ENCODE data around the gene TSACC. TPM values are rescaled to one million over a fixed set of nuclear protein-coding genes. Genes with fewer than 3 reads are reported as not detected.

The TSACC gene
- total RNA-seq, 1 experiment from 2014 or later, result not detected

DNA sequence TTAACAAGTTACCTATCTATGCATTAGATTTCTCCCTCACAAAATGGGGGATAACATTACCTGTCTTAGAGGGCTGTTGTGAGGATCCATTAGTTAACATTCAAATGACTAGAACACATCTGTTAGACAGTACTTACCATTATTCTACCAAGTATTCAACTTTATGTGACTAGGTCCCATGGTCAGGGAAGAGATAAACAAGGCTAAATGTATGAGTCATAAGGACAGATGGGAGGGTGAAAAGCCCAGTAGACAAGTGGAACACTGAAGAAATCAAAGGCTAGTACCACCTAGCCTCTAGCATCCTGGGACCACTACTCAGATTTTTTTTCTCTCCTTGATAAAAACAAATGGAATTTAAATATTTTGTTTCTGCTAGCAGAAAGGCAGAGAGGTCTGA, 30.2 kb upstream of the TSACC start:
- CTCF ChIA-PET, result no interaction called here
- POLR2A ChIA-PET (ENCODE audit: low non-redundant PET), result no interaction called here
- no peaks in the 10 kb centered on the region for H3K9me3 ChIP-seq (ENCODE audit: low read depth, low read length, poor library complexity, severe bottlenecking)
- peaks cover 77% of the 10 kb centered on the region for H3K36me3 ChIP-seq (ENCODE audit: insufficient read depth, low read length, poor library complexity, severe bottlenecking)
- no peak overlapping the region for H3K4me3 ChIP-seq (ENCODE audit: low read depth, low read length, poor library complexity, severe bottlenecking)
- intact Hi-C loops (cut with micrococcal nuclease; ENCODE audit: unreplicated experiment), result no loop called here
- no peak for DNase-seq (ENCODE audit: low spot score)
- H3K27ac ChIP-seq (ENCODE audit: low read depth, low read length, poor library complexity, severe bottlenecking), result no peak overlapping the region
- no peaks in the 10 kb centered on the region for H3K27me3 ChIP-seq (replicated peaks; ENCODE audit: insufficient read depth, low read depth, low read length, poor library complexity)
- H3K4me1 ChIP-seq (ENCODE audit: insufficient read depth, low read length, poor library complexity, severe bottlenecking), result no peaks in the 10 kb centered on the region
- TF ChIP-seq, protein P1, sequence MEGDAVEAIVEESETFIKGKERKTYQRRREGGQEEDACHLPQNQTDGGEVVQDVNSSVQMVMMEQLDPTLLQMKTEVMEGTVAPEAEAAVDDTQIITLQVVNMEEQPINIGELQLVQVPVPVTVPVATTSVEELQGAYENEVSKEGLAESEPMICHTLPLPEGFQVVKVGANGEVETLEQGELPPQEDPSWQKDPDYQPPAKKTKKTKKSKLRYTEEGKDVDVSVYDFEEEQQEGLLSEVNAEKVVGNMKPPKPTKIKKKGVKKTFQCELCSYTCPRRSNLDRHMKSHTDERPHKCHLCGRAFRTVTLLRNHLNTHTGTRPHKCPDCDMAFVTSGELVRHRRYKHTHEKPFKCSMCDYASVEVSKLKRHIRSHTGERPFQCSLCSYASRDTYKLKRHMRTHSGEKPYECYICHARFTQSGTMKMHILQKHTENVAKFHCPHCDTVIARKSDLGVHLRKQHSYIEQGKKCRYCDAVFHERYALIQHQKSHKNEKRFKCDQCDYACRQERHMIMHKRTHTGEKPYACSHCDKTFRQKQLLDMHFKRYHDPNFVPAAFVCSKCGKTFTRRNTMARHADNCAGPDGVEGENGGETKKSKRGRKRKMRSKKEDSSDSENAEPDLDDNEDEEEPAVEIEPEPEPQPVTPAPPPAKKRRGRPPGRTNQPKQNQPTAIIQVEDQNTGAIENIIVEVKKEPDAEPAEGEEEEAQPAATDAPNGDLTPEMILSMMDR (conservative IDR thresholded peaks at IDR 0.05; ENCODE audit: low read depth, low read length), result no peak
- no peak for TF ChIP-seq EZH2 (IDR thresholded peaks at IDR 0.05; ENCODE audit: borderline replicate concordance, low read depth, low read length, poor library complexity, severe bottlenecking)
- no TSS peak for BruUV-seq (replicated peaks)

DNA sequence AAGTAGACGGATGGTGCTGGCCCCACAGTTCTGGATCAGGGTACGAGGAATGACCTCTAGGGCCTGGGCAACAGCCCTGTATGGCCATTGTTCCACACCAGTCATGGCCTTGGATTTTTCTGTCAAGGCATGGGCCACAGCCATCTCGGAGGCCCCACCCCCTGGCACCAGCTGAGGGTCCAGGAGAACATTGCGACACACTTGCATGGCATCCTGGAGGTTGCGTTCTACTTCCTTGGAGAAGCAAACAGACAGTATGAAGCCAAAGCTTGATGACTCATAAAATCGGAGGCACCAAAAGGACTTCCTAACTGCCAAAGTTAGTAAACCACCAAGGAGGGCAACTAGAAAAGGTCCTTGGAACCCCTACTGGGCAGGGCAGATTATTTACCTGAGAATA, 27.4 kb upstream of the TSACC start:
- intact Hi-C loops (cut with micrococcal nuclease; ENCODE audit: unreplicated experiment), result loop anchor here (10.0 kb wide), 2 partner anchors 166 to 386 kb away; no protein-coding TSS in a partner anchor
- Histone ChIP-seq H3K27ac (ENCODE audit: low read depth, low read length, poor library complexity, severe bottlenecking) (no peak overlapping the region), H3K27me3 (replicated peaks; ENCODE audit: insufficient read depth, low read depth, low read length, poor library complexity) (no peaks in the 10 kb centered on the region), H3K36me3 (ENCODE audit: insufficient read depth, low read length, poor library complexity, severe bottlenecking) (peaks cover 89% of the 10 kb centered on the region), H3K4me1 (ENCODE audit: insufficient read depth, low read length, poor library complexity, severe bottlenecking) (no peaks in the 10 kb centered on the region), H3K9me3 (ENCODE audit: low read depth, low read length, poor library complexity, severe bottlenecking) (no peaks in the 10 kb centered on the region), H3K4me3 (ENCODE audit: low read depth, low read length, poor library complexity, severe bottlenecking) (no peak overlapping the region)
- TF ChIP-seq, protein P1 (conservative IDR thresholded peaks at IDR 0.05; ENCODE audit: low read depth, low read length), result no peak
- TF ChIP-seq EZH2 (IDR thresholded peaks at IDR 0.05; ENCODE audit: borderline replicate concordance, low read depth, low read length, poor library complexity, severe bottlenecking), result no peak
- DNase-seq (ENCODE audit: low spot score), result no peak
- CTCF ChIA-PET, result no interaction called here
- POLR2A ChIA-PET (ENCODE audit: low non-redundant PET), result no interaction called here
- BruUV-seq (replicated peaks), result no TSS peak

DNA sequence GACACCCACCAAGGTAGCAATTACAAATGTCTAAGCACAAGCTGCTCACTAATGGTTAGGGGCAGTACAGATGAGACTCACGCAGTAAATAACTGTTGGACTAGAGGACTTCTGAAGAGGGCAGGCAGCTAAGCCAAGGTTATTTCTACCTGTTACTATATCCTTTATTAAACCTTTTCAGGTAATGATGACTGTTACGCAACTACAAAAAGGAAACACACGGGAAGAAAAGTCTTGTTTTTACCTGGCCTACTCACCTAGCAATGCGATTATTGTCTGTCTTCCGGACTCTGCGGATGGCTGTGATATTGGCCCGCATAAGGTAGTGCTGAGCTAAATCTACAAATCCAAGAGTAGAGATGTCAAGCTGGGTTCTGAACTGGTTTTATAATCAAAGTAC, 21.4 kb upstream of the TSACC start:
- Histone ChIP-seq H3K4me1 (ENCODE audit: insufficient read depth, low read length, poor library complexity, severe bottlenecking) (no peaks in the 10 kb centered on the region), H3K36me3 (ENCODE audit: insufficient read depth, low read length, poor library complexity, severe bottlenecking) (peaks cover 99% of the 10 kb centered on the region), H3K9me3 (ENCODE audit: low read depth, low read length, poor library complexity, severe bottlenecking) (no peaks in the 10 kb centered on the region), H3K4me3 (ENCODE audit: low read depth, low read length, poor library complexity, severe bottlenecking) (no peak overlapping the region), H3K27me3 (replicated peaks; ENCODE audit: insufficient read depth, low read depth, low read length, poor library complexity) (no peaks in the 10 kb centered on the region), H3K27ac (ENCODE audit: low read depth, low read length, poor library complexity, severe bottlenecking) (no peak overlapping the region)
- POLR2A ChIA-PET (ENCODE audit: low non-redundant PET), result interaction anchor here (0.7 kb wide), 1 partner anchor 16 kb away, joined by 5 read pairs; no protein-coding TSS in a partner anchor
- CTCF ChIA-PET, result no interaction called here
- TF ChIP-seq, protein P1 (conservative IDR thresholded peaks at IDR 0.05; ENCODE audit: low read depth, low read length), result no peak
- TF ChIP-seq EZH2 (IDR thresholded peaks at IDR 0.05; ENCODE audit: borderline replicate concordance, low read depth, low read length, poor library complexity, severe bottlenecking), result no peak
- DNase-seq (ENCODE audit: low spot score), result no peak
- BruUV-seq (replicated peaks), result no TSS peak
- intact Hi-C loops (cut with micrococcal nuclease; ENCODE audit: unreplicated experiment), result loop anchor here (10.0 kb wide), 2 partner anchors 172 to 392 kb away; no protein-coding TSS in a partner anchor
